Peyer's patch (tissue), 4 donors: ENCODE results near the gene IL12A. TPM values are rescaled to one million over a fixed set of nuclear protein-coding genes. Genes with fewer than 3 reads are reported as not detected.

ENCODE experiments used
- DNase-seq, 3 donors: peaks; one replicate each; pipeline ENCODE4 v3.0.0-alpha.2; 2017 to 2019
- H3K27ac ChIP-seq, 4 donors: fragments of 200-600 bp; sonication (generic); one replicate each; pipeline ENCODE4 v1.5.1; 2016 to 2019
- H3K27me3 ChIP-seq, 2 donors: fragments of 200-600 bp; sonication (generic); one replicate each; pipeline ENCODE4 v1.5.1; 2019
- H3K36me3 ChIP-seq, 3 donors: fragments of 200-600 bp; sonication (generic); one replicate each; pipeline ENCODE4 v1.5.1; 2016 to 2019
- H3K4me1 ChIP-seq, 4 donors: fragments of 200-600 bp; sonication (generic); one replicate each; pipeline ENCODE4 v1.5.1; 2016 to 2019
- H3K4me3 ChIP-seq, 4 donors: fragments of 200-600 bp; sonication (generic); 1 replicate in 3 of 4; 2 replicates in 1 of 4; pipeline ENCODE4 v1.5.1; 2016 to 2019; ENCODE audit warnings: mild to moderate bottlenecking in 1 of 4
- H3K9me3 ChIP-seq, 4 donors: fragments of 200-600 bp; sonication (generic); one replicate each; pipeline ENCODE4 v1.5.1; 2016 to 2019; ENCODE audit warnings: mild to moderate bottlenecking in 1 of 4
- CTCF ChIP-seq, 6 experiments: fragments of 450-650 bp in 4 of 6; fragments of 200-600 bp in 2 of 6; sonication (generic) in 1 of 6; IDR thresholded peaks; one replicate each; pipeline ENCODE4 v1.5.1; 2017 to 2019; ENCODE audit warnings: antibody characterized with exemption in 6 of 6, mild to moderate bottlenecking in 3 of 6, moderate library complexity in 1 of 6
- POLR2A ChIP-seq, 2 donors: fragments of 450-650 bp; IDR thresholded peaks; one replicate each; pipeline ENCODE4 v1.5.1; 2017; ENCODE audit warnings: antibody characterized with exemption in 2 of 2, mild to moderate bottlenecking in 2 of 2, moderate library complexity in 2 of 2
- total RNA-seq, 4 donors: library from RNA; depleted of rRNA; stranded (reverse); fragments of >200 nt; gene quantifications; one replicate each; pipeline ENCODE4 v1.1.0, GENCODE V29; 2016

Gene IL12A
- total RNA-seq, 4 donors from 2014 or later = 1.2 TPM; not detected in 3

GRCh38 chr3:160040181-160040580 lies 51.5 kb downstream of the IL12A start:
- H3K27me3 ChIP-seq = peaks cover 0 to 8% of the 10 kb centered on the region in 2 donors
- no peak overlapping the region for H3K4me3 ChIP-seq
- no peaks in the 10 kb centered on the region for H3K4me1 ChIP-seq
- TF ChIP-seq POLR2A (IDR thresholded peaks at IDR 0.05) (no peak), CTCF (IDR thresholded peaks at IDR 0.05) (no peak)
- no peaks in the 10 kb centered on the region for H3K36me3 ChIP-seq
- DNase-seq = no peak
- no peak overlapping the region for H3K27ac ChIP-seq
- peaks cover 0 to 2% (median 0%) of the 10 kb centered on the region in 4 donors for H3K9me3 ChIP-seq

GRCh38 chr3:160041465-160041864 lies 52.8 kb downstream of the IL12A start:
- Histone ChIP-seq H3K4me1 (no peaks in the 10 kb centered on the region), H3K4me3 (no peak overlapping the region), H3K36me3 (no peaks in the 10 kb centered on the region), H3K9me3 (peaks cover 0 to 2% (median 0%) of the 10 kb centered on the region in 4 donors), H3K27ac (no peak overlapping the region), H3K27me3 (peaks cover 0 to 8% of the 10 kb centered on the region in 2 donors)
- no peak for DNase-seq
- TF ChIP-seq POLR2A (IDR thresholded peaks at IDR 0.05) (no peak), CTCF (IDR thresholded peaks at IDR 0.05) (no peak)

GRCh38 chr3:160044121-160044520 lies 55.5 kb downstream of the IL12A start:
- H3K27me3 ChIP-seq = peaks cover 0 to 4% of the 10 kb centered on the region in 2 donors
- H3K9me3 ChIP-seq = peaks cover 0 to 2% (median 0%) of the 10 kb centered on the region in 4 donors
- no peak overlapping the region for H3K4me3 ChIP-seq
- H3K27ac ChIP-seq = no peak overlapping the region
- H3K36me3 ChIP-seq = no peaks in the 10 kb centered on the region
- TF ChIP-seq CTCF (IDR thresholded peaks at IDR 0.05) (no peak), POLR2A (IDR thresholded peaks at IDR 0.05) (no peak)
- no peaks in the 10 kb centered on the region for H3K4me1 ChIP-seq
- DNase-seq = no peak

Other genes with a start within 250 kb of the IL12A start
- 1 to 10 TPM in 3 of 4 donors, under 1 TPM in 1; 0.76 to 6.6 (median 2.4) TPM for gene SCHIP1, start 149.0 kb upstream of the IL12A start, total RNA-seq
- gene C3orf80, start 236.6 kb downstream of the IL12A start, total RNA-seq = under 1 TPM in 2 of 4 donors, not detected in 2; 0.57 to 0.88 TPM